GM18498 (cell line): ENCODE measurements around the gene IL6.
"Not testable (repeated sequence)": the region's sequence is repeated elsewhere in the genome, so short reads cannot be mapped to it uniquely, and the experiment has no call there.

Experiments
- ATAC-seq: cut with Tn5 transposase; IDR thresholded peaks from one replicate; pipeline ENCODE4 v1.9.1; 2021; ENCODE audit warnings: mild to moderate bottlenecking, moderate library complexity; ENCODE audit not compliant: unreplicated experiment

The IL6 gene

GRCh38 chr7:22703978-22704610, 22.9 kb upstream of the IL6 start:
- not testable (repeated sequence) for ATAC-seq

- not testable (repeated sequence) for ATAC-seq
These were observed 22.3 kb upstream of the IL6 start for GRCh38 chr7:22704722-22705121.

- not testable (repeated sequence) for ATAC-seq
These were observed 21.1 kb upstream of the IL6 start for GRCh38 chr7:22705874-22706273.

- not testable (repeated sequence) for ATAC-seq
These were observed 19.8 kb upstream of the IL6 start for GRCh38 chr7:22707026-22707691.

DNA sequence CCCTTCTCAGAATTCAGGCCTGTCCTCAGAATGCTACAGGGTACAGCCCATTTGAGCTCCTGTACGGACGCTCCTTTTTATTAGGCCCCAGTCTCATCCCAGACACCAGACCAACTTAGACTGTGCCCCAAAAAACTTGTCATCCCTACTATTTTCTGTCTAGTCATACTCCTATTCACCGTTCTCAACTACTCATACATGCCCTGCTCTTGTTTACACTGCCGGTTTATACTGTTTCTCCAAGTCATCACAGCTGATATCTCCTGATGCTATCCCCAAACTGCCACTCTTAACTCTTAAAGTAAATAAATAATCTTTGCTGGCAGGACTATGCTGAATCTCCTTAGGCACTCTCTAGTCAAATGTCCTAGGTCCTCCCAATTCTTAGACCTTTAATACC, 18.8 kb upstream of the IL6 start:
- ATAC-seq = not testable (repeated sequence)

DNA sequence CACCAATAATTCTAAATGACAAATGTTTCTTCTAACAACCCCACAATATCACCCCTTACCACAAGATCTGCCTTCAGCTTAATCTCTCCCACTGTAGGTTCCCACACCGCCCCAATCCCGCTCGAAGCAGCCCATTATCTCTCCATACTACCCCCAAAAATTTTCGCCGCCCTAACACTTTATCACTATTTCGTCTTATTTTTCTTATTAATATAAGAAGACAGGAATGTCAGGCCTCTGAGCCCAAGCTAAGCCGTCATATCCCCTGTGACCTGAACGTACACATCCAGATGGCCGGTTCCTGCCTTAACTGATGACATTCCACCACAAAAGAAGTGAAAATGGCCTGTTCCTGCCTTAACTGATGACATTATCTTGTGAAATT, 18.3 kb upstream of the IL6 start:
- ATAC-seq = not testable (repeated sequence)

DNA sequence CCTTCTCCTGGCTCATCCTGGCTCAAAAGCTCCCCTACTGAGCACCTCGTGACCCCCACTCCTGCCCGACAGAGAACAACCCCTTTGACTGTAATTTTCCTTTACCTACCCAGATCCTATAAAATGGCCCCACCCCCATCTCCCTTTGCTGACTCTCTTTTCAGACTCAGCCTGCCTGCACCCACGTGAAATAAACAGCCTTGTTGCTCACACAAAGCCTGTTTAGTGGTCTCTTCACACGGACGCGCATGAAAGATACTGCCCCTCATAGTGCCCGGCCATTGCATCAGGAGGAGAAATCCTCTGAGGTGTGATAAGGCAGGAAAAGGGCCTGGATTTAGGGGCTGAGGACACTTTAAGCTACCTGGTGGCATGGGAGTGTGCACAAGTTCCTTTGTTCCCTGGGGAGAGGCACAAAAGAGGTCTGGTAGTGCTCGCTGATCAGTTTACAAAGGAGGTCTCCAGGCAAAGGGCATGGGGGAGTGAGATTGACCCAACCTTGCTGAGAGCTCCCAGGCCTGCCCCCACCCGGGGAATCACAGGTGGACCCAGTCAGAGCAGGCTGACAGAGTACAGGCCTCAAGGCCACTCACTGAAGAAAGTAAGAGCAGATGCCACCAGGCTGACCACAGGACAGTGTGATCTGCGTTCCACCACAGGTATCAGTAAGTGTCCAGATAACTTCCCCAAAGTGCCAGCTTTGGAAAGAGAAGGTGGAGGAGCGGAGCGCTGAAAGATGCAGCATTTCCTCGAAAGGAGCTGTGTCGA, 17.8 kb upstream of the IL6 start:
- ATAC-seq = not testable (repeated sequence)

DNA sequence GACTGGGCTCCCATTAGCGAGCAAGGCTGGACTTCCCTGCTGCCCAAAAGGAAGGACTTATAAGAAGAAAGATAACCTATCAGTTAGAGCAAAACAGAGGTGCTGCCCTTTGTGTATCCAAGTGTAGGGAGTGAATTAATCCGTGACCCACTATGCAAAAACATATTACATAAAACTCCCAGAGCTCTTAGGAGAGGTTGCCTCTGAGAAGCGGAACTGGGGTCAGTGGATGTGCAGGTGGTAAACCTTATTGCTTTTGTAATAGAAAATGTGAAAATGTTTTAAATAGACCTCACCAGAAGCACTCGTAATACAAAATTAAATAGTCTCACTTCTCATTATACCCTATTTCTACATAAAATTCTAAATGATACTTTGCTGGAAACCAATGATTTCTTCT, 17.1 kb upstream of the IL6 start:
- ATAC-seq = no peak

DNA sequence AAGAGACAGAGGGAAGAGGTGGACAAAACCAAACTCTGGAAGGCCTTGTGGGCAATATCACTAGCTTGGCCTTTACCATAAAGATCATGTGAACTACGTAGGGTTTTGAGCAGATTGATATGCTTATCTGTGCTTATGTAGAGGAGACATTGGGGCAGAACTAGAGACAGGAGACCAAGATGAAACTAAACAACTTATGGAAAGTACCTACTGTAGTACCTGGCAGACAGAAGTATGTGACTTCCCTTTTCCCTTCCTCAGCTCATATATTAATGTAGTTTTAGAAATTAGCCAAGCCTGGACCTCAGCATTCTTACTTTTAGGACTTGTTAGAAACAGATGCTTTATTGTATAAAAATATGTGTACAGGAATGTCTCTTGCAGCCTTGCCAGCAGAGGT, 14.0 kb upstream of the IL6 start:
- peak; percentile 62 for ATAC-seq

- no peak for ATAC-seq
These were observed 13.5 kb upstream of the IL6 start for GRCh38 chr7:22713463-22713862.

DNA sequence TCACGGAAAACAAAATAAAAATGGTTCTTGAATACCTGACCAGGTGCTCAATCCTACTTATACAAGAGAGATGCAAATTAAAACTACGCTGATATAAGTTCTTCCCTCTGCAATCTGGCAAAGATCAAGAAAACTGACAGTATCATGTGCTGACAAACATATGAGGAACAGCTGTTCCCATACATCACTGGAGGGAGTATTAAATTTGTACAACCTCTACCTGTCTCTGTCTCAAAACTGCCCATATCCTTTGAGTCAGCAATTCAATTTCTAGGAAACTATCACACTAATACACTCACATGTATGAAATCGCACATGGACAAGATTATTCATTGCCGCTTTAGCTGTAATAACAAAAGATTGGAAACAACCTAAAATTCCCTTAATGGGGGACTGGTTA, 11.0 kb upstream of the IL6 start:
- ATAC-seq = no peak

GRCh38 chr7:22717760-22718159, 9.2 kb upstream of the IL6 start:
- no peak for ATAC-seq

- no peak for ATAC-seq
These were observed 8.7 kb upstream of the IL6 start for GRCh38 chr7:22718200-22718711.

- no peak for ATAC-seq
These were observed 8.0 kb upstream of the IL6 start for GRCh38 chr7:22718911-22719420.

DNA sequence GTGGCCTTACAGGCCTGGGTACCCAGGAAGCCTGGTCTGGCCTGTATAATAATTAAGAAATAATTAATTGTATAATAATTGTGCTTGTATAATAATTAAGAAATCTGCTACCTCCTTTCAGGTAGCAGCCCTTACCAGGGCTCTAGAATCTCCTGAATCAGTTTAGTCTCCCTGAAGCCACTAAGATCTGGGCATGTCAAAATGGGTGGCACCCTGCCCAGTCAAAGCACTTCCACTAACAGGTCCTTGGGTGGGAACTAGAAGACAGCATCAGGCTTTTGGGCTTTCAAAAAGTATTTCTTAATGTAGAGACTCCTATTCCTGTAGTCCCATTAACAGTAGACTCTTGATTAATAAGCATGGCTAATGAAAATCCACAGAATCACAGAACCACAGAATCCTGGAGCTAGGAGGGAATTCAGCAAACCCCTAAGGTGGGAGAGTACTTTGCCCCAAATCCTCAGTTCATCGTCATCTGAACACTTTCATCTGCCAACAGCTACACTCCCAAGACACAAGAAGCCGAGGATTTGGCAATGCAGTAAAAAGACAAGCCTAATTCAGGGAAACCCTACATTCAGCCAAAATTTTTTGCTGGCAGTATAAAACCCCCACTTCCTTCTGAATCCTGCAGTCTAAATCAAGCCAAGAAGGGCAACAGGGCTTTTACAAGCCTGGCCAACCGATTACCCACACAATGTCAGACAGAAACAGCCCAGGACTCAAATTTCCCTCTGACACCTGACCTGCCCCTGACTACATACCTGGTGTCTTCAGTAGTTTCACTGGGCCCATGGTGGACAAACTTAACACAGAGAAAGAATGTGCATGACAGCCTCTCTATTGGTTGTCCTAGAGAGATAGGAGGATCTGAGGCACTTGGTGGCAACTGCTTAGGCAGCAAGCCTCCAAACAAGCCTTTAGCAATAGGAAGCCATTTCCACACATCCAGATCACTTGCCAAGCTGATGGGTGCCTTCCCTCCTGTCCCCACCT, 5.9 kb upstream of the IL6 start:
- ATAC-seq = no peak

GRCh38 chr7:22722536-22723180, 4.3 kb upstream of the IL6 start:
- no peak for ATAC-seq

GRCh38 chr7:22723181-22723601, 3.8 kb upstream of the IL6 start:
- no peak for ATAC-seq

- ATAC-seq = no peak
These were observed 3.4 kb upstream of the IL6 start for GRCh38 chr7:22723637-22724036.

- no peak for ATAC-seq
These were observed 2.1 kb upstream of the IL6 start for GRCh38 chr7:22724861-22725260.

- no peak for ATAC-seq
These were observed 1.4 kb upstream of the IL6 start for GRCh38 chr7:22725585-22725984.
